ENCODE data around the gene ADAMTS12.
"Not testable (repeated sequence)": the region's sequence is repeated elsewhere in the genome, so short reads cannot be mapped to it uniquely, and the experiment has no call there.

The ADAMTS12 gene

GRCh38 chr5:33515366-33515765 lies 376.4 kb downstream of the ADAMTS12 start:
- not testable (repeated sequence) for DNase-seq

GRCh38 chr5:33513462-33514185 lies 378.2 kb downstream of the ADAMTS12 start:
- peak; percentile 18 for DNase-seq

- DNase-seq, result peak; percentile 3
These were observed 382.8 kb downstream of the ADAMTS12 start for GRCh38 chr5:33509036-33509435.

GRCh38 chr5:33507426-33507825 lies 384.4 kb downstream of the ADAMTS12 start:
- DNase-seq, result peak; percentile 8

GRCh38 chr5:33504570-33504969 lies 387.2 kb downstream of the ADAMTS12 start:
- no peak for DNase-seq

- DNase-seq, result no peak
These were observed 389.9 kb downstream of the ADAMTS12 start for GRCh38 chr5:33501899-33502298.

GRCh38 chr5:33501260-33501659 lies 390.5 kb downstream of the ADAMTS12 start:
- no peak for DNase-seq

- DNase-seq, result peak; percentile 46
These were observed 397.3 kb downstream of the ADAMTS12 start for GRCh38 chr5:33494466-33494865.

- DNase-seq, result no peak
These were observed 399.8 kb downstream of the ADAMTS12 start for GRCh38 chr5:33491941-33492340.

GRCh38 chr5:33490071-33490665 lies 401.6 kb downstream of the ADAMTS12 start:
- DNase-seq, result no peak

GRCh38 chr5:33489481-33490067 lies 402.2 kb downstream of the ADAMTS12 start:
- DNase-seq, result no peak

GRCh38 chr5:33488558-33489355 lies 403.0 kb downstream of the ADAMTS12 start:
- DNase-seq, result no peak

GRCh38 chr5:33487236-33487635 lies 404.6 kb downstream of the ADAMTS12 start:
- no peak for DNase-seq

GRCh38 chr5:33482335-33482734 lies 409.5 kb downstream of the ADAMTS12 start:
- no peak for DNase-seq

GRCh38 chr5:33480876-33481275 lies 410.9 kb downstream of the ADAMTS12 start:
- DNase-seq, result no peak

- DNase-seq, result peak; percentile 11
These were observed 412.5 kb downstream of the ADAMTS12 start for GRCh38 chr5:33479311-33479710.

GRCh38 chr5:33477816-33478215 lies 414.0 kb downstream of the ADAMTS12 start:
- DNase-seq, result no peak

GRCh38 chr5:33476992-33477391 lies 414.8 kb downstream of the ADAMTS12 start:
- no peak for DNase-seq

- DNase-seq, result no peak
These were observed 416.1 kb downstream of the ADAMTS12 start for GRCh38 chr5:33475706-33476105.

GRCh38 chr5:33474931-33475499 lies 416.8 kb downstream of the ADAMTS12 start:
- no peak for DNase-seq

GRCh38 chr5:33474004-33474403 lies 417.8 kb downstream of the ADAMTS12 start:
- no peak for DNase-seq
